Neural crest cell (in vitro differentiated cells): ENCODE measurements around the gene MTSS2. TPM values are rescaled to one million over a fixed set of nuclear protein-coding genes. Genes with fewer than 3 reads are reported as not detected.

ENCODE experiments used
- DNase-seq: peaks from one replicate; pipeline ENCODE4 v3.0.0; 2021; ENCODE audit warnings: low read depth, mixed read lengths, low spot score
- H3K27ac Mint-ChIP-seq: one replicate; pipeline ENCODE4 v1.8.0; 2021; ENCODE audit warnings: mild to moderate bottlenecking, mixed read lengths; ENCODE audit not compliant: unreplicated experiment
- H3K27me3 Mint-ChIP-seq: 2 replicates; pipeline ENCODE4 v1.8.0; 2021; ENCODE audit warnings: low read depth, mild to moderate bottlenecking, mixed read lengths
- H3K36me3 Mint-ChIP-seq: 2 replicates; pipeline ENCODE4 v1.8.0; 2021; ENCODE audit warnings: low read depth, mild to moderate bottlenecking, mixed read lengths
- H3K4me1 Mint-ChIP-seq: 2 replicates; pipeline ENCODE4 v1.8.0; 2021; ENCODE audit warnings: mixed read lengths
- H3K4me3 Mint-ChIP-seq: one replicate; pipeline ENCODE4 v1.8.0; 2021; ENCODE audit warnings: mild to moderate bottlenecking, mixed read lengths
- H3K9me3 Mint-ChIP-seq: 2 replicates; pipeline ENCODE4 v1.8.0; 2021; ENCODE audit warnings: mixed read lengths
- CTCF ChIP-seq: fragments of 200-600 bp; sonication (generic); conservative IDR thresholded peaks from 2 replicates; pipeline ENCODE4 v1.5.0; 2021; ENCODE audit warnings: antibody characterized with exemption, mild to moderate bottlenecking
- total RNA-seq: library from RNA; stranded (reverse); gene quantifications from 2 replicates; pipeline ENCODE4 v1.2.1, GENCODE V29; 2021

The MTSS2 gene
- total RNA-seq, 1 donor from 2014 or later, result 93.3 TPM

DNA sequence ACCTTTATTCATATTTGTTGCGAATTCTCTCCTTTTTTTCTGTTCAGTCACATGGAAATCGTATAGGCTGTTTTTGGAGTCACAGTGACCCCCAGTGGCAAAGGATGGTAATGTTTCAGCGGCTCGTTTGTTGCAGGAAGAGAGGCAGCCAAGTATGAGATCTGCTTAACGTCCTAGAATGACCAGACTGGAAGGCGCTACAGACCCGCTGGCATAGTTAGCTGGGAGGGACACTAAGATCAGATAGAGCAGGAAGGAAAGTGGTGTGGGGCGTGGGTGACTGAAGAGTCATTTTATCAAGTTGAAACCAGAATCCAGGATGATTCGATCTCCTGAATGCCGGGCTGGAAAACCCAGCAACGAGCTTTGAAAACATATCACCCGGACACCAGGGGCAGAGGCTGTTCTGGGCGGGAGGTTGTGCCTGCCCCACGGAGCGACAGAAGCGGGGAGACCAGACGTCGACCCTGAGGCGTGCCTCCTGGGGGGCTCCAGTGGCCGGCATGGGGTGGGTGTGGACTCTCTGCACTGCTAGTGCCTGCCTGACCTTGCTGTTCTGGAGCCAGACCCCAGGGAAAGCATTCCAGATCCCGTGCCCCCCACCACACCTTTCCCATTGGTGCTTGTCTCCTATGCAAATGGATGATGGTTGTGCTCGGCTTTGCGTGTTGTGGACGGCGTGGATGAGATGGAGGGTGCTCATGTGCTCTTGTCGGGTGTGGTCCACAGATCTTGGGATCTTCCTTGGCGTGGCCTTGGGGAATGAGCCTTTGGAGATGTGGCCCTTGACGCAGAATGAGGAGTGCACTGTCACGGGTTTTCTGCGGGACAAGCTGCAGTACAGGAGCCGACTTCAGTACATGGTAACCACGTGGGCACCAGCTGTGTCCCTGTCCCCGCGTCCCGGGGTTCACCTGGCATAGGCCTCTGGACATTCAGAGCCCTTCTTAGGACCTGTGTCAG lies 31.8 kb downstream of the MTSS2 start:
- H3K4me1 Mint-ChIP-seq, result peaks cover 6% of the 10 kb centered on the region
- H3K36me3 Mint-ChIP-seq, result no peaks in the 10 kb centered on the region
- no peaks in the 10 kb centered on the region for H3K27me3 Mint-ChIP-seq
- H3K27ac Mint-ChIP-seq, result no peak overlapping the region
- DNase-seq, result peak; percentile 93
- H3K9me3 Mint-ChIP-seq, result peaks cover under 1% of the 10 kb centered on the region
- peak; percentile 93 for TF ChIP-seq CTCF
- no peak overlapping the region for H3K4me3 Mint-ChIP-seq

DNA sequence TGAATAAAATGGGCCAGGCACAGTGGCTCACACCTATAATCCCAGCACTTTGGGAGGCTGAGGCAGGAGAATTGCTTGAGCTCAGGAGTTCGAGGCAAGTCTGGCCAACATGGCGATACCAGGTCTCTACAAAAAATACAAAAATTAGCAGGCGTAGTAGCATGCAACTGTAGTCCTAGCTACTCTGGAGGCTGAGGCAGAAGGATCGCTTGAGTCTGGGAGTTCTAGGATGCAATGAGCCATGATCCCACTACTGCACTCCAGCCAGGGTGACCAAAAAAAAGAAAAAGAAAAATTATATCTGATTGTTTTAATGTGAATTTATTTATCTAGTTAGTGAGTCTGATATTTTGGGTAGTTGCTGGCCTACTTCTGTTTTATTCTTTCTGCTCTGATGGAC lies 32.4 kb downstream of the MTSS2 start:
- H3K27me3 Mint-ChIP-seq, result no peaks in the 10 kb centered on the region
- no peak for TF ChIP-seq CTCF
- H3K36me3 Mint-ChIP-seq, result no peaks in the 10 kb centered on the region
- no peak overlapping the region for H3K27ac Mint-ChIP-seq
- peaks cover 3% of the 10 kb centered on the region for H3K9me3 Mint-ChIP-seq
- H3K4me1 Mint-ChIP-seq, result peaks cover 6% of the 10 kb centered on the region
- DNase-seq, result no peak
- H3K4me3 Mint-ChIP-seq, result no peak overlapping the region

DNA sequence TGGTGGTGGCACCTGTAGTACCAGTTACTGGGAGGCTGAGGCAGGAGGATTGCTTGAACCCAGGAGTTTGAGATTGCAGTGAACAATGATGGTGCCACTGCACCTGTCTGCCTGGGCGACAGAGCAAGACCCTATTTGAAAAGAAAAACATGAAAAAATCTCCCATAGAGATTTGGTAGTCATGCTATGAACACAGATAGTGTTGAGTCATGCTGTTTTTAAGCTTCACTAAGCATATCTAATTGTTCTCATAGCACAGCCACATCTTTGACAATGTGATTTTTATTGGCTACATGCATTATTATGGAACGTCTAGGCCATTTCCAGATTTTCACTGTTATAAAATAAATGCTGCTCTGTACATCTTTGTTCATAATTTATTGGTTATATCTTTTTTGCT lies 33.5 kb downstream of the MTSS2 start:
- Mint-ChIP-seq H3K27me3 (no peaks in the 10 kb centered on the region), H3K27ac (no peak overlapping the region), H3K4me1 (peaks cover 6% of the 10 kb centered on the region), H3K36me3 (peaks cover 4% of the 10 kb centered on the region), H3K4me3 (no peak overlapping the region), H3K9me3 (peaks cover 3% of the 10 kb centered on the region)
- no peak for TF ChIP-seq CTCF
- no peak for DNase-seq

GRCh38 chr16:70651524-70651923 lies 34.3 kb downstream of the MTSS2 start:
- Mint-ChIP-seq H3K36me3 (peaks cover 4% of the 10 kb centered on the region), H3K4me1 (peaks cover 6% of the 10 kb centered on the region), H3K27ac (no peak overlapping the region), H3K9me3 (peaks cover 3% of the 10 kb centered on the region), H3K4me3 (no peak overlapping the region), H3K27me3 (no peaks in the 10 kb centered on the region)
- no peak for TF ChIP-seq CTCF
- no peak for DNase-seq

- no peak for DNase-seq
- Mint-ChIP-seq H3K27ac (no peak overlapping the region), H3K4me1 (peaks cover 10% of the 10 kb centered on the region), H3K27me3 (no peaks in the 10 kb centered on the region), H3K4me3 (no peak overlapping the region), H3K36me3 (peaks cover 4% of the 10 kb centered on the region), H3K9me3 (peaks cover 3% of the 10 kb centered on the region)
- TF ChIP-seq CTCF, result no peak
Measured at GRCh38 chr16:70650216-70650615, 35.6 kb downstream of the MTSS2 start.
